Stomach (tissue), 4 donors: Measurements from ENCODE around the gene ZNF888.

ENCODE experiments used
- POLR2A ChIP-seq, 4 donors: fragments of 450-650 bp; IDR thresholded peaks; one replicate each; pipeline ENCODE4 v1.6.1; 2016; ENCODE audit warnings: antibody characterized with exemption in 4 of 4, control low read depth in 2 of 4, mild to moderate bottlenecking in 1 of 4, moderate library complexity in 1 of 4
- POLR2AphosphoS5 ChIP-seq, 3 donors: sonication (generic); formaldehyde crosslinking; IDR thresholded peaks; one replicate each; pipeline ENCODE4 v1.6.1; 2016; ENCODE audit warnings: antibody characterized with exemption in 3 of 3
- TF ChIP-seq, protein P1 (sequence below), 7 experiments: fragments of 450-650 bp in 4 of 7; fragments of 200-600 bp in 3 of 7; sonication (generic) in 3 of 7; IDR thresholded peaks; one replicate each; pipeline ENCODE4 v1.5.1; 2016 to 2019; ENCODE audit warnings: antibody characterized with exemption in 7 of 7, control low read depth in 2 of 7, mild to moderate bottlenecking in 1 of 7

DNA sequence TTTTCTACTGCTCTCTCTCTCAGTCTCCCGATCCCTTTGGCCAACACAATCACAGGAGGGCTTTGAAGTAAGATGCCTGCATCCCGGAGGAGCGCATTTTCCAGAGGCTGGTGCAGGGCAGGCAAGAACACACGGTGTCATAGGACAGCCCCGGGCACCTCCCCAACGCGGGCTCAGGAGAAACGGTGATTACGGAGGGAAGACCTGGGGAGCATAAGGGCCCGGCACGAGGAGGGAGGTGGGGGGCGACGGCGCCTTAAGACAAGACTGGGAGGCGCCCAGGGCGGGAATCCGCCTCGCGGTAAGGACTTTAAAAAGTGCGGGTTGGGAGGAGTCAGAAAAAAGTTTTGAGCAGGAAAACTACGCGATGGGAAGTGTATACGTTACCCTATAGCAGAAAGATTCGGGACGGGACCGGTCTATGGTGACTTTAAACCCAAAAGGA, 18.7 kb upstream of the ZNF888 start:
- TF ChIP-seq, protein P1, sequence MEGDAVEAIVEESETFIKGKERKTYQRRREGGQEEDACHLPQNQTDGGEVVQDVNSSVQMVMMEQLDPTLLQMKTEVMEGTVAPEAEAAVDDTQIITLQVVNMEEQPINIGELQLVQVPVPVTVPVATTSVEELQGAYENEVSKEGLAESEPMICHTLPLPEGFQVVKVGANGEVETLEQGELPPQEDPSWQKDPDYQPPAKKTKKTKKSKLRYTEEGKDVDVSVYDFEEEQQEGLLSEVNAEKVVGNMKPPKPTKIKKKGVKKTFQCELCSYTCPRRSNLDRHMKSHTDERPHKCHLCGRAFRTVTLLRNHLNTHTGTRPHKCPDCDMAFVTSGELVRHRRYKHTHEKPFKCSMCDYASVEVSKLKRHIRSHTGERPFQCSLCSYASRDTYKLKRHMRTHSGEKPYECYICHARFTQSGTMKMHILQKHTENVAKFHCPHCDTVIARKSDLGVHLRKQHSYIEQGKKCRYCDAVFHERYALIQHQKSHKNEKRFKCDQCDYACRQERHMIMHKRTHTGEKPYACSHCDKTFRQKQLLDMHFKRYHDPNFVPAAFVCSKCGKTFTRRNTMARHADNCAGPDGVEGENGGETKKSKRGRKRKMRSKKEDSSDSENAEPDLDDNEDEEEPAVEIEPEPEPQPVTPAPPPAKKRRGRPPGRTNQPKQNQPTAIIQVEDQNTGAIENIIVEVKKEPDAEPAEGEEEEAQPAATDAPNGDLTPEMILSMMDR (IDR thresholded peaks at IDR 0.05), result no peak
- TF ChIP-seq POLR2A (IDR thresholded peaks at IDR 0.05), result no peak
- TF ChIP-seq POLR2AphosphoS5 (IDR thresholded peaks at IDR 0.05), result no peak
